Smooth muscle cell of the brain vasculature (primary cell): ENCODE data around the gene PCLO.
"Not testable (repeated sequence)": the region's sequence is repeated elsewhere in the genome, so short reads cannot be mapped to it uniquely, and the experiment has no call there.

Experiments used
- DNase-seq: peaks from one replicate; pipeline ENCODE4 v3.0.0-alpha.2; 2012; ENCODE audit warnings: low read depth, low spot score

The PCLO gene

GRCh38 chr7:83130623-83131545, 31.8 kb downstream of the PCLO start:
- DNase-seq: no peak

GRCh38 chr7:83130191-83130590, 32.5 kb downstream of the PCLO start:
- DNase-seq: no peak

DNA sequence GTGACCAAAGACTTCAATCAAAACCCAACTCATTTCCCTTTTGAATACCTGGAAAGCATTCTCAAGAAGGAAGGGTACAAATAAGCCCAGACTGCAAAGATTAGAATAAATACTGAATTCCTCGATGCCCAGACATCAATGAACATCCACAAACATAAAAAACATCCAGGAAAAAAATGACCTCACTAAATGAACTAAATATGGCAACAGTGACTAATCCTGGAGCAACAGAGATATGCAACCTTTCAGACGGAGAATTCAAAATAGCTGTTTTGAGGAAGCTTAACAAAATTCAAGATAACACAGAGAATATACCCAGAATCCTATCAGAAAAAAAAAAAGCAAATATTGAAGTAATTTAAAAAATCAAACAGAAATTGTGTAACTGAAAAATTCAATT, 43.2 kb downstream of the PCLO start:
- DNase-seq: no peak

DNA sequence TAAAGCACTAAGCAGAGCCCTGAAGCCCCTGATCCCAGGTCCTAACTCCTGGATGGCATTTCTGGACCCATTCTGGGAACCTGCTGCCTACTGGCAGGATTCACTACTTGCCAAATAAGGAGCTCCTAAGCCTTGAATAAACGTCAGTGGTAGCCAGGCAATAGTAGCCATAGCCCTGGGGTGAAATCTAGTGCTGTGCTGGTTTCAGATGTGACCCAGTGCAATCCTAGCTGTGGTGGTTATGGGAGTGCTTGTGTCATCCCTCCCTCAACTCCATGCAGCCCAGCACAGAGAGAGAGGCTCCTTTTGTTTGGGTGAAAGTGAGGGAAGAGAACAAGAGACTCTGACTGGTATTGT, 43.7 kb downstream of the PCLO start:
- DNase-seq: no peak

DNA sequence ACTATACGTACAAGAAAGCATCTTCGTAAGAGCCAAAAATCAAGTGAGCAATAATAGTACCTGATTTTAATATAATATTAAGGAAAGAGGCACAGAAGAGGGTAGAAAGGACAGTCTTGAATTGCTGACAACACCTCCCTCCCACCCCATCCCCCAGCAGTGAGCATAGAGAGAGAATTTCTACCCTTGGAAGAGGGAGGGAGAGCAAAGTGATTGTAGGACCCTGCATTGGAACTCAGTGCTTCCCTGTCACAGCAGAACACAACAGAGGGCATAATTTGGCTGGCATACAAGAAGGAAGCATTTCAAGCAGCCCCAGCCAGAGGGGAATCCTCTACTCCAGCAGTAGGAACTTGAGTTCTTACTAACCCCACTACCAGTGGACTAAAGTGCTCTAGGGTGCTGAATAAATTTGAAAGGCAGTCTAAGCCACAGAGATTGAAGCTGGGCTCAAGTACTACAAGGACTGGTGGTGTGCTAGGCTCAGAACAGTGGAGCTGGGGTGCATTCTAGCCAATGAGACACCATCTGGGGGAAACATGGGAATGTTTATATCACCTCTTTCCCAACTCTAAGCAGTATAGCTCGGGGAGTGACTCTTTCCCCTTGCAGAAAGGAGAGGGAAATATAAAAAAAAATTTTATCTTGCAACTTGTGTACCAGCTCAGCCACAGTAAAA, 44.2 kb downstream of the PCLO start:
- no peak for DNase-seq

GRCh38 chr7:83117466-83117865, 45.2 kb downstream of the PCLO start:
- no peak for DNase-seq

- DNase-seq: no peak
Observed at GRCh38 chr7:83111391-83111790, 51.3 kb downstream of the PCLO start.

- no peak for DNase-seq
Observed at GRCh38 chr7:83109352-83109751, 53.3 kb downstream of the PCLO start.

GRCh38 chr7:83105948-83106347, 56.7 kb downstream of the PCLO start:
- no peak for DNase-seq

DNA sequence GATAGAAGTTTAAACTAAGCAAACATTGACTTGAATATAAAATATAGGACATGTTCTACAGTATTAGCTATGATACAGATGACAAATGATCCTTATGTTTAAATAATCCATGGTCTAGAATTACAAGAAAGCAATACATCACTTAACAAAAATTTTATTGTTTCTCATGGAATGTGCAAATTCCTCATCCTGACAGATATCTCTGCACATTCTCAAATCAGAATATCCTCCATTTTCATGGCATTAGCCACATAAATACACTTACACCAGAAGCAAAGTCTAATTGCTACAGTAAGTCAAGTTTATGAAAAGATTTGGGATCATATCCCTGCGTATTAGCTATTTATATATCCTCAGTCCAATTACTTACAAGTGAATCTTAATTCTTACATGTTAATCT, 57.6 kb downstream of the PCLO start:
- DNase-seq: no peak

DNA sequence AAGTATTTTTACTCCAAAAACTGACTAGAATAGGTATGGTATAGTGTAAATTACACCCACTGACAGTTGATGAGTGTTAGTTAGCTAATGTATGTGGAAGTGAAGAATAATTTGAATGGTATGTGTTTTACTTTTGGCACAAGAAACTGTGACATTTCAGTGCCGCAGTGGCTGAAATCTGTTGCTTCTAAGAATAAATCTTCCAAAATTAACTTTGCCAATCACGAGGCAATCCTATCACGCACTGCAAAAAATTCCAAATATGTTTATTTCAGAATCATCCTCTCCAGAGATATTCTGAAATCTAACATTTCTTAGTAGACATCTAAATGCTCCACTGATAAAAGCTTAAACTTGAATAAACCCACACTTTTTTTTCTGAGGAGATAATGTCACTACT, 61.2 kb downstream of the PCLO start:
- DNase-seq: no peak

GRCh38 chr7:83096065-83096580, 66.6 kb downstream of the PCLO start:
- DNase-seq: no peak

- no peak for DNase-seq
Observed at GRCh38 chr7:83085299-83085698, 77.4 kb downstream of the PCLO start.

DNA sequence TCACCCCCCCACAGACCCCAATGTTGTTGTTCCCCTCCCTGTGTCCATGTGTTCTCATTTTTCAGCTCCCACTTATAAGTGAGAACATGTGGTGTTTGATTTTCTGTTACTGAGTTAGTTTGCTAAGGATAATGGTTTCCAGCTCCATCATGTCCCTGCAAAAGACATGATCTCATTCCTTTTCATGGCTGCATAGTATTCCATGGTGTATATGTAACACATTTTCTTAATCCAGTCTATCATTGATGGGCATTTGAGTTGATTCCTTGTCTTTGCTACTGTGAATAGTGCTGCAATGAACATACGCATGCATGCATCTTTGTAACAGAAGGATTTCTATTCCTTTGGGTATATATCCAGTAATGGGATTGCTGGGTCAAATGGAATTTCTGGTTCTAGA, 82.8 kb downstream of the PCLO start:
- not testable (repeated sequence) for DNase-seq

GRCh38 chr7:83077328-83077727, 85.4 kb downstream of the PCLO start:
- no peak for DNase-seq

- no peak for DNase-seq
Observed at GRCh38 chr7:83072576-83073517, 89.8 kb downstream of the PCLO start.

DNA sequence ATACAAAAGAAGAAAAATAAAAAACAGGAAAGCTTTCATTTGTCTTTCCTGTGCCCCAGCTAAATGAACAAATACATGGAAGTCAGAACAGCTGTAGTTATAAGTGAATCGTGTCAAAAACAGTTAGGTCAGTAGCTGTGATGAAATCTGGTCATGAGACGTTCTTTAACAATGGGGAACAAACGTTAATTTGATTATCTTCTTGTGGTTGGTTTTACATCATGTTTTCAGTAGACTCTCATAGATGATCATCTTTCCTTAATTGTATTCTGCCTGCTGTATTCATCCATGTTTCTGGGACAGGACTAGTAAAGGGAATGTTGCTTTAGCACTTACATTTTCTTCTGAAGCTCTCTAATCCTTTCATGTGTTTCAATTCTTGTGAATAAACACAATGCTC, 97.0 kb downstream of the PCLO start:
- DNase-seq: no peak

- DNase-seq: no peak
Observed at GRCh38 chr7:83060218-83060617, 102.5 kb downstream of the PCLO start.

DNA sequence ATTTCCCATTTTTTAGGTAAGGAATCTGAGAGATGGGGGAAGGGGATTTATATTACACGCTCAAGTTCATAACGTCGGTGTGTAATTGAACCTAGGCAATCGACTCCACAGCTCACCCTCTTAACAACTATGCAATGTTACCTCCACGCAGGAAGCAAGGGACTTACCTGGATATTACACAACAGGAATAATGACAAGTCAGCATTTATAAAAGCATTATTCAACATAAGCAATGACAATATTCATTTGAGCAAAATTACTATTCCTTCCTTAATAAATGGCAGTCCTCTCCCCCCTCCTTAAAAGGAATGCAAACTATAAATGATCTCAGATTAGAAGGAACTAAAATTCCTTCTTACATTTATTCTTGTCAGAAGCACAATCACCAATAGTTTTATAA, 104.0 kb downstream of the PCLO start:
- no peak for DNase-seq

DNA sequence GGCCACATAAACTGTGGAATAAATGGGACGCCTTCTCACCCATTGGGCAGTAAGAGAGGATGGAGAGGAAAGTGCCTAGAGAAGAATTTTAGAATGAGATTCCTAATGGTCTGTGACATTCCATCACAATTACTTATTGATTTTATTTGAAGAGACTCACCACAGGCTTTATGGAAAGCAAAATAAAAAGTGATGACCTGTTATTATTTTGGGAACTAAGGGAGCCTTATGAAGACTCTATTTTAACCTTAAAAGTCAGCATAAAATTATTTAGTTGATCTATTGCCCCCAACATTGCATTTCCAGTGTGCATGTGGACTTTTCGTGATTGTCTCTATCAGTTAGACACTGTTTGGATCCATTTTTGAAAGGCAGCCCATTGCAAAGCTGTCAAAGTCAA, 107.5 kb downstream of the PCLO start:
- no peak for DNase-seq

GRCh38 chr7:83054472-83054871, 108.2 kb downstream of the PCLO start:
- no peak for DNase-seq

DNA sequence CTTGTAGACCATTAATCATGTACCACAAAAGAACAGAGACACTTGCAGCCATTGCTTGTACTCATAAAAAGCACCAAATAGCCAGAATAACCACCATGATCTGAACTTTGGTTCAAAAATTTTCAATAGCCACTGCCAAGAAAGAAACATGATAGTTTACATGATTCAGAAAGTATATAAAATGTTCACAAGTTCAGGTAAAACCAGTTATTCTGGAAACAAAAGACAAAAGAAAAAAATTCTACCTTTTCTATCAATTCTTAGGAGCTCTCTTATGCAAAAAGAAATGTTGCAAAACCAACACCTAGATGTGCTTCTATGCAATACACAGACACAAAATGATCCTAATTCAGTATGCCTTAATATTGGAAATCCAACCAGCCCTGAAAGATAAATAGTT, 108.7 kb downstream of the PCLO start:
- DNase-seq: no peak
